DND-41 (cell line): ENCODE results near the gene UBASH3B.

Experiments
- ATAC-seq: fragments of 200-7000 bp; cut with Tn5 transposase; 3 replicates; pipeline ENCODE4 v1.9.1; 2021; ENCODE audit warnings: low read depth; ENCODE audit not compliant: insufficient read depth
- DNase-seq: peaks from one replicate; pipeline ENCODE4 v3.0.0-alpha.2; 2020
- H2AFZ ChIP-seq: 2 replicates; pipeline ENCODE4 v1.6.0; 2012; ENCODE audit warnings: low read depth, low read length
- H3K27ac ChIP-seq: 2 replicates; pipeline ENCODE4 v1.5.1; 2012; ENCODE audit warnings: low read length, inconsistent platforms
- H3K27me3 ChIP-seq: fragments of 200-600 bp; sonication (generic); 2 replicates; pipeline ENCODE4 v1.6.0; 2012; ENCODE audit warnings: low read length, mild to moderate bottlenecking, inconsistent platforms; ENCODE audit not compliant: insufficient read depth, poor library complexity
- H3K36me3 ChIP-seq: 2 replicates; pipeline ENCODE4 v1.5.1; 2012; ENCODE audit warnings: low read length, inconsistent platforms; ENCODE audit not compliant: insufficient read depth
- H3K4me1 ChIP-seq: 2 replicates; pipeline ENCODE4 v1.5.1; 2012; ENCODE audit warnings: mild to moderate bottlenecking, low read length; ENCODE audit not compliant: insufficient read depth
- H3K4me2 ChIP-seq: 2 replicates; pipeline ENCODE4 v1.6.0; 2012; ENCODE audit warnings: mild to moderate bottlenecking, moderate library complexity, low read length, inconsistent platforms; ENCODE audit not compliant: insufficient read depth
- H3K4me3 ChIP-seq, 2 experiments: fragments of 200-600 bp in 1 of 2; shearing (Covaris generic) in 1 of 2; 2 replicates each; pipeline ENCODE4 v1.5.1; 2012 to 2016; ENCODE audit warnings: inconsistent platforms in 2 of 2, low read length in 2 of 2, mild to moderate bottlenecking in 2 of 2, low read depth in 1 of 2, moderate library complexity in 1 of 2
- H3K79me2 ChIP-seq: 2 replicates; pipeline ENCODE4 v1.6.0; 2012; ENCODE audit warnings: low read length, inconsistent platforms; ENCODE audit not compliant: insufficient read depth
- H3K9ac ChIP-seq: 2 replicates; pipeline ENCODE4 v1.6.0; 2012; ENCODE audit warnings: low read depth, mild to moderate bottlenecking, inconsistent platforms, low read length, moderate library complexity
- H3K9me3 ChIP-seq: 2 replicates; pipeline ENCODE4 v1.5.1; 2012; ENCODE audit warnings: low read length, moderate library complexity, mild to moderate bottlenecking, inconsistent platforms; ENCODE audit not compliant: insufficient read depth, severe bottlenecking
- H4K20me1 ChIP-seq: 2 replicates; pipeline ENCODE4 v1.6.0; 2012; ENCODE audit warnings: low read length; ENCODE audit not compliant: insufficient read depth
- EZH2 ChIP-seq: IDR thresholded peaks from 3 replicates; pipeline ENCODE4 v1.6.1; 2012; ENCODE audit warnings: borderline replicate concordance, low read depth, mild to moderate bottlenecking, moderate library complexity, low read length, inconsistent platforms; ENCODE audit not compliant: severe bottlenecking
- TF ChIP-seq, protein P1 (sequence below): IDR thresholded peaks from 2 replicates; pipeline ENCODE4 v1.5.1; 2012; ENCODE audit warnings: borderline replicate concordance, low read length, moderate library complexity, mild to moderate bottlenecking; ENCODE audit not compliant: poor library complexity, severe bottlenecking; ENCODE audit errors: extremely low read depth

Gene UBASH3B

DNA sequence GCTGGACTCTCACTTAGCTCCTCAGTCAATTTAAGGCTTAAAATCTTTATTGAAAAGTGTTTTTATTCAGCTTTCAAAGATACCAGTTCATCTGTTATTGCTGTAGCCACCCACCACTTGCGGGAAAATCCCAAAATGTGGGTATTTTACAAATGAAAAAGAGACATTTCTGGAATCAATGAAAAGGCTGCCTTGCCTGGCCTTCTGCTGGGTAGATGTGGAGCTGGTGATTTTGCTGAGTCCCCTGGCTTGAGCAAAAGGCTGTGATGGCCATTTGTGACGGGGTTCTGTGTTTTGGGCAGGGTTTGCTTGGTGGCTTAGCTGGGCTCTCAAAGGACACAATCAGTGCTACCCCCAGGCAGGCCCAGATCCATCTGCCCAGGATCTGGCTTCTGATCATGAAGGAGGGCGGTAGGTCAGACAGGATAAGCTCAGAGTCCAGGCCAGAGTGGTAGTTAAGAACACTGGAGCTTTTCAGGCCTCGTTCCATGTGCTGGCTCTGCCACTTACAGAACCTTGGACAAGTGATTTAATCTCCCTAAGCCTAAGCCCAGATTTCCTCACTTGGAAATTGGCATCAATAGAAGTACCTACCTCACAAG is 36.1 kb downstream of the UBASH3B start:
- peak overlapping the region; percentile 59 for H3K9ac ChIP-seq
- no peaks in the 10 kb centered on the region for H3K27me3 ChIP-seq
- peak overlapping the region; percentile 97 for H3K27ac ChIP-seq
- peak overlapping the region; percentile 51 for H2AFZ ChIP-seq
- H3K79me2 ChIP-seq, result peaks cover 83% of the 10 kb centered on the region
- H3K4me3 ChIP-seq, result peak overlapping the region in 1 of 2 experiments; percentile 33; a peak in 1 of 4 replicates
- H4K20me1 ChIP-seq, result no peaks in the 10 kb centered on the region
- no peaks in the 10 kb centered on the region for H3K9me3 ChIP-seq
- H3K4me1 ChIP-seq, result peaks cover 94% of the 10 kb centered on the region
- ATAC-seq (no peak), DNase-seq (no peak)
- H3K4me2 ChIP-seq, result peak overlapping the region; percentile 58
- H3K36me3 ChIP-seq, result peaks cover 9% of the 10 kb centered on the region; the same call in 1 of the 2 replicates
- TF ChIP-seq, protein P1, sequence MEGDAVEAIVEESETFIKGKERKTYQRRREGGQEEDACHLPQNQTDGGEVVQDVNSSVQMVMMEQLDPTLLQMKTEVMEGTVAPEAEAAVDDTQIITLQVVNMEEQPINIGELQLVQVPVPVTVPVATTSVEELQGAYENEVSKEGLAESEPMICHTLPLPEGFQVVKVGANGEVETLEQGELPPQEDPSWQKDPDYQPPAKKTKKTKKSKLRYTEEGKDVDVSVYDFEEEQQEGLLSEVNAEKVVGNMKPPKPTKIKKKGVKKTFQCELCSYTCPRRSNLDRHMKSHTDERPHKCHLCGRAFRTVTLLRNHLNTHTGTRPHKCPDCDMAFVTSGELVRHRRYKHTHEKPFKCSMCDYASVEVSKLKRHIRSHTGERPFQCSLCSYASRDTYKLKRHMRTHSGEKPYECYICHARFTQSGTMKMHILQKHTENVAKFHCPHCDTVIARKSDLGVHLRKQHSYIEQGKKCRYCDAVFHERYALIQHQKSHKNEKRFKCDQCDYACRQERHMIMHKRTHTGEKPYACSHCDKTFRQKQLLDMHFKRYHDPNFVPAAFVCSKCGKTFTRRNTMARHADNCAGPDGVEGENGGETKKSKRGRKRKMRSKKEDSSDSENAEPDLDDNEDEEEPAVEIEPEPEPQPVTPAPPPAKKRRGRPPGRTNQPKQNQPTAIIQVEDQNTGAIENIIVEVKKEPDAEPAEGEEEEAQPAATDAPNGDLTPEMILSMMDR, result no peak
- TF ChIP-seq EZH2, result no peak

DNA sequence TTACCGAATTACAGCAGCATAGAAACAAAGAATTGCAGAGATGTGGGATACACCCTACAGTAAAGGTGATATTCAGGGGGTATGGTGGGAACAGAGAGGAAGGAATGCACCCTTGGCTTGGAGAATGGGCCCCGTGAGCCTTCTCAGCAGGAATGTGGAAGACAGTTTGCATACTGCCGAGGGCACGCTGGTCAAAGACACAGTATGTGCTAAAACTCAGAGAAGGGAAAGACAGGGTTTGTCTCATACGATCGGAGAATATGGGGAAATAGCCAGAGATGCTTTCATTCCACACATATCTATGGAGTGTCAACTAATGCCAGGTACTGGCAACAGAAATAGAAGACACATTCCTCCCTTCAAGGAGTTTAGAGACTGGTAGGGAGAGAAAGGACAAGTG is 36.9 kb downstream of the UBASH3B start:
- Histone ChIP-seq H2AFZ (no peak overlapping the region), H3K27ac (peak overlapping the region; percentile 97), H3K9me3 (no peaks in the 10 kb centered on the region), H3K79me2 (peaks cover 76% of the 10 kb centered on the region), H3K4me3 (no peak overlapping the region), H4K20me1 (no peaks in the 10 kb centered on the region), H3K9ac (peak overlapping the region; percentile 59; the same call in 1 of the 2 replicates), H3K4me2 (no peak overlapping the region), H3K4me1 (peaks cover 94% of the 10 kb centered on the region), H3K36me3 (peaks cover 4% of the 10 kb centered on the region; the same call in 1 of the 2 replicates), H3K27me3 (no peaks in the 10 kb centered on the region)
- TF ChIP-seq EZH2, result no peak
- TF ChIP-seq, protein P1, result no peak
- ATAC-seq (no peak), DNase-seq (no peak)

DNA sequence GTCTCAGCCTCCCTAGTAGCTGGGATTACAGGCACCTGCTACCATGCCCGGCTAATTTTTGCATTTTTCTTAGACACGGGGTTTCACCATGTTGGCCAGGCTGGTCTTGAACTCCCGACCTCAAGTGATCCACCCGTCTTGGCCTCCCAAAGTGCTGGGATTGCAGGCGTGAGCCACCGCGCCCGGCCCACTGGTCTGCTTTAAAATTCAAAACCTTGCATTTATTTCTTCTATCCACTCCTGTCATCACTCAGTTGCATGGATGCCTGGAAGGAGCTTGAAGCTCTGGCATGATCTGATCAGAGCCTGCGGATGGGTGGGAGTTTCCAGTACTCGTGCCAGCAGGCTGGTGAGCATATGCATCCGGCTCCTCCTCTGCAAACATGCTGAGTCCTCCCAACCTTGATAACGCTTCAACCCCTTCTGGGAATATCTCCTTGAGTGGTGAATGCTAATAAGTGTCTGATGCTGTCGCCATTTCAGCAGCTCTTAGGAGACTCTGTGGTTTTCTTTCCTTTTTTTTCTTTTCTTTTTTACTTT is 39.6 kb downstream of the UBASH3B start:
- Histone ChIP-seq H3K79me2 (peaks cover 78% of the 10 kb centered on the region), H3K36me3 (peaks cover 9% of the 10 kb centered on the region; the same call in 1 of the 2 replicates), H3K27ac (peak overlapping the region; percentile 94), H4K20me1 (no peaks in the 10 kb centered on the region), H3K9ac (peak overlapping the region; percentile 58; the same call in 1 of the 2 replicates), H3K4me3 (no peak overlapping the region), H3K4me2 (no peak overlapping the region), H2AFZ (no peak overlapping the region), H3K4me1 (peaks cover 99% of the 10 kb centered on the region), H3K27me3 (no peaks in the 10 kb centered on the region), H3K9me3 (no peaks in the 10 kb centered on the region)
- no peak for DNase-seq
- no peak for TF ChIP-seq EZH2
- TF ChIP-seq, protein P1, result no peak
- ATAC-seq, result no peak
